22Rv1 (cell line): ENCODE data around the gene SUPT20HL2.
"Not testable (repeated sequence)": the region's sequence is repeated elsewhere in the genome, so short reads cannot be mapped to it uniquely, and the experiment has no call there.

Source experiments
- CTCF ChIP-seq: fragments of 450-650 bp; IDR thresholded peaks from 2 replicates; pipeline ENCODE4 v1.5.1; 2017; ENCODE audit warnings: mild to moderate bottlenecking
- ZFX ChIP-seq: fragments of 450-650 bp; IDR thresholded peaks from 2 replicates; pipeline ENCODE4 v1.6.1; 2017; ENCODE audit warnings: antibody characterized with exemption, borderline replicate concordance

GRCh38 chrX:24312249-24312607, 1.6 kb downstream of the SUPT20HL2 start:
- TF ChIP-seq CTCF, ZFX: not testable (repeated sequence)
